Measurements from ENCODE around the gene PDZD8. TPM values are rescaled to one million over a fixed set of nuclear protein-coding genes. Genes with fewer than 3 reads are reported as not detected.

PDZD8 gene
- total RNA-seq, 1 experiment from 2014 or later, result 16.0 TPM

- H3K27ac ChIP-seq, result no peak overlapping the region
- CTCF ChIA-PET, result no interaction called here
- intact Hi-C loops (cut with micrococcal nuclease; ENCODE audit: unreplicated experiment), result no loop called here
- TF ChIP-seq CTCF (conservative IDR thresholded peaks at IDR 0.05) (no peak), EZH2 (IDR thresholded peaks at IDR 0.05; ENCODE audit: low read depth) (no peak)
- H3K4me1 ChIP-seq (replicated peaks; ENCODE audit: insufficient read depth), result peaks cover 42% of the 10 kb centered on the region
- peak in 1 of 2 experiments; percentile 70 for DNase-seq
- BruUV-seq (replicated peaks), result no TSS peak
- H3K27me3 ChIP-seq (ENCODE audit: insufficient read depth, low read depth), result no peaks in the 10 kb centered on the region
- peak overlapping the region; percentile 27 for H3K4me2 ChIP-seq
- no peaks in the 10 kb centered on the region for H3K79me2 ChIP-seq (ENCODE audit: low read depth)
- no peaks in the 10 kb centered on the region for H3K9me3 ChIP-seq (ENCODE audit: insufficient read depth, low read depth)
- H3F3A ChIP-seq (ENCODE audit: insufficient read depth, low read depth), result peaks cover 10% of the 10 kb centered on the region; the same call in 1 of the 2 replicates
- H3K4me3 ChIP-seq, result no peak overlapping the region
- POLR2A ChIA-PET (ENCODE audit: unreplicated experiment), result interaction anchor here (0.6 kb wide), 1 partner anchor 243 kb away, joined by 5 read pairs; no protein-coding TSS in a partner anchor
- no peaks in the 10 kb centered on the region for H3K36me3 ChIP-seq (ENCODE audit: low read depth)
- no peaks in the 10 kb centered on the region for H4K20me1 ChIP-seq (ENCODE audit: insufficient read depth)
- no peaks in the 10 kb centered on the region for H3K9me2 ChIP-seq (ENCODE audit: insufficient read depth)
- H2AFZ ChIP-seq, result no peak overlapping the region
These were observed 42.9 kb upstream of the PDZD8 start for GRCh38 chr10:117418121-117418520.

DNA sequence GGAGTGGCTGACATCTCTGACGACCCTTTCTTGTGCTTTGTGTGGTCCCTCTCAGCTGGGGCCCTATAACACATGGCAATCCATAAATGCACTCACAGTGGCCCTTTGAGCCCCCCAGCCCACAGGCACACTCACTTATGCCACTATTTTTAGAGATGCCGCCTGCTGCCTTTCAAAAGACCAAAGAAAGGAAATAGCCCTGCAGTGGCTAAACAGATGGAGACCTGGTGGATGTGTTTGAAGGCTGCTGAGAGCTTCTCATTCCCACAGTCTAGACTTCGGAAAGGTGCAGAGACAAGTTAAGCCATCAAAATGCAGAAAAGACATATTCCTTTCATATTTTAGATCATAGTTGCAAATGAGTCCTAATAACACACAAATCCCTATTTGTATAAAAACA is 42.0 kb upstream of the PDZD8 start:
- intact Hi-C loops (cut with micrococcal nuclease; ENCODE audit: unreplicated experiment), result no loop called here
- no peak for DNase-seq
- Histone ChIP-seq H3F3A (ENCODE audit: insufficient read depth, low read depth) (peaks cover 10% of the 10 kb centered on the region; the same call in 1 of the 2 replicates), H2AFZ (no peak overlapping the region), H3K4me1 (replicated peaks; ENCODE audit: insufficient read depth) (peaks cover 50% of the 10 kb centered on the region), H3K27ac (no peak overlapping the region), H3K4me2 (no peak overlapping the region), H4K20me1 (ENCODE audit: insufficient read depth) (no peaks in the 10 kb centered on the region), H3K9me3 (ENCODE audit: insufficient read depth, low read depth) (no peaks in the 10 kb centered on the region), H3K79me2 (ENCODE audit: low read depth) (no peaks in the 10 kb centered on the region), H3K9me2 (ENCODE audit: insufficient read depth) (no peaks in the 10 kb centered on the region), H3K27me3 (ENCODE audit: insufficient read depth, low read depth) (no peaks in the 10 kb centered on the region), H3K36me3 (ENCODE audit: low read depth) (no peaks in the 10 kb centered on the region), H3K4me3 (no peak overlapping the region)
- POLR2A ChIA-PET (ENCODE audit: unreplicated experiment), result no interaction called here
- CTCF ChIA-PET, result no interaction called here
- BruUV-seq (replicated peaks), result no TSS peak
- TF ChIP-seq EZH2 (IDR thresholded peaks at IDR 0.05; ENCODE audit: low read depth), result no peak
- no peak for TF ChIP-seq CTCF (conservative IDR thresholded peaks at IDR 0.05)

GRCh38 chr10:117413928-117414618 is 38.8 kb upstream of the PDZD8 start:
- ChIA-PET POLR2A (ENCODE audit: unreplicated experiment) (no interaction called here), CTCF (no interaction called here)
- H3K4me2 ChIP-seq, result peak overlapping the region; percentile 35; the same call in 1 of the 2 replicates
- H3K9me2 ChIP-seq (ENCODE audit: insufficient read depth), result no peaks in the 10 kb centered on the region
- H3K27ac ChIP-seq, result peak overlapping the region; percentile 12
- H2AFZ ChIP-seq, result no peak overlapping the region
- DNase-seq, result peak in 1 of 2 experiments; percentile 71
- peaks cover 10% of the 10 kb centered on the region; the same call in 1 of the 2 replicates for H3F3A ChIP-seq (ENCODE audit: insufficient read depth, low read depth)
- no peak for TF ChIP-seq CTCF (conservative IDR thresholded peaks at IDR 0.05)
- TF ChIP-seq EZH2 (IDR thresholded peaks at IDR 0.05; ENCODE audit: low read depth), result no peak
- intact Hi-C loops (cut with micrococcal nuclease; ENCODE audit: unreplicated experiment), result no loop called here
- no peak overlapping the region for H3K4me3 ChIP-seq
- H3K4me1 ChIP-seq (replicated peaks; ENCODE audit: insufficient read depth), result peaks cover 69% of the 10 kb centered on the region
- no peaks in the 10 kb centered on the region for H3K27me3 ChIP-seq (ENCODE audit: insufficient read depth, low read depth)
- no peaks in the 10 kb centered on the region for H3K79me2 ChIP-seq (ENCODE audit: low read depth)
- H4K20me1 ChIP-seq (ENCODE audit: insufficient read depth), result no peaks in the 10 kb centered on the region
- H3K36me3 ChIP-seq (ENCODE audit: low read depth), result no peaks in the 10 kb centered on the region
- no peaks in the 10 kb centered on the region for H3K9me3 ChIP-seq (ENCODE audit: insufficient read depth, low read depth)
- no TSS peak for BruUV-seq (replicated peaks)
